Activated T-cell treated with anti-CD3 and anti-CD28 coated beads, Interleukin-2, amount 50 U/mL, for 24 hours (primary cell): Measurements from ENCODE around the gene TRIM65.

Source experiments
- DNase-seq: peaks from one replicate; pipeline ENCODE4 v3.0.0-alpha.2; 2020
- H3K27ac Mint-ChIP-seq: 2 replicates; pipeline ENCODE4 v1.8.0; 2020; ENCODE audit warnings: mild to moderate bottlenecking, mixed read lengths
- H3K27me3 Mint-ChIP-seq: 2 replicates; pipeline ENCODE4 v1.8.0; 2020; ENCODE audit warnings: mixed read lengths
- H3K36me3 Mint-ChIP-seq: 2 replicates; pipeline ENCODE4 v1.8.0; 2020; ENCODE audit warnings: low read depth, mixed read lengths
- H3K4me1 Mint-ChIP-seq: 2 replicates; pipeline ENCODE4 v1.8.0; 2020; ENCODE audit warnings: low read depth, mixed read lengths
- H3K4me3 Mint-ChIP-seq: 2 replicates; pipeline ENCODE4 v1.8.0; 2020; ENCODE audit warnings: mild to moderate bottlenecking, moderate library complexity, mixed read lengths
- H3K9me3 Mint-ChIP-seq: 2 replicates; pipeline ENCODE4 v1.8.0; 2020; ENCODE audit warnings: mixed read lengths

The TRIM65 gene

GRCh38 chr17:75908201-75908600 lies 11.4 kb upstream of the TRIM65 start:
- H3K4me1 Mint-ChIP-seq, result peaks cover 17% of the 10 kb centered on the region
- no peaks in the 10 kb centered on the region for H3K27me3 Mint-ChIP-seq
- H3K27ac Mint-ChIP-seq, result no peak overlapping the region
- DNase-seq, result no peak
- H3K4me3 Mint-ChIP-seq, result no peak overlapping the region
- H3K9me3 Mint-ChIP-seq, result no peaks in the 10 kb centered on the region
- H3K36me3 Mint-ChIP-seq, result peaks cover 29% of the 10 kb centered on the region

GRCh38 chr17:75906143-75906884 lies 9.6 kb upstream of the TRIM65 start:
- H3K36me3 Mint-ChIP-seq, result peaks cover 29% of the 10 kb centered on the region
- no peaks in the 10 kb centered on the region for H3K9me3 Mint-ChIP-seq
- no peaks in the 10 kb centered on the region for H3K27me3 Mint-ChIP-seq
- H3K4me3 Mint-ChIP-seq, result peak overlapping the region; percentile 15
- no peak for DNase-seq
- peaks cover 20% of the 10 kb centered on the region for H3K4me1 Mint-ChIP-seq
- peak overlapping the region; percentile 47 for H3K27ac Mint-ChIP-seq

- H3K27ac Mint-ChIP-seq, result peak within 1 kb of the TSS; percentile 93
- DNase-seq, result peak; percentile 99
- H3K4me3 Mint-ChIP-seq, result peak within 1 kb of the TSS; percentile 86
- H3K4me1 Mint-ChIP-seq, result peaks cover 17% of the 10 kb centered on the region
- H3K36me3 Mint-ChIP-seq, result peaks cover 40% of the 10 kb centered on the region
- H3K27me3 Mint-ChIP-seq, result no peaks in the 10 kb centered on the region
- H3K9me3 Mint-ChIP-seq, result no peaks in the 10 kb centered on the region
These were observed 8.2 kb upstream of the TRIM65 start, which contains the start of gene MRPL38 for GRCh38 chr17:75904749-75905521. Gene MRPL38 (minus strand): TSS chr17:75904884. CDS start chr17:75904875, 9 bp downstream.

- Mint-ChIP-seq H3K27me3 (no peaks in the 10 kb centered on the region), H3K4me3 (no peak overlapping the region), H3K27ac (peak overlapping the region; percentile 55), H3K9me3 (no peaks in the 10 kb centered on the region), H3K36me3 (peaks cover 62% of the 10 kb centered on the region), H3K4me1 (peaks cover 21% of the 10 kb centered on the region)
- DNase-seq, result no peak
These were observed 5.7 kb upstream of the TRIM65 start for GRCh38 chr17:75902406-75902805.

- Mint-ChIP-seq H3K9me3 (no peaks in the 10 kb centered on the region), H3K27ac (peak overlapping the region; percentile 55), H3K27me3 (no peaks in the 10 kb centered on the region), H3K4me3 (no peak overlapping the region), H3K36me3 (peaks cover 65% of the 10 kb centered on the region), H3K4me1 (peaks cover 25% of the 10 kb centered on the region)
- DNase-seq, result no peak
These were observed 5.0 kb upstream of the TRIM65 start for GRCh38 chr17:75901727-75902126.

GRCh38 chr17:75900691-75901533 lies 4.2 kb upstream of the TRIM65 start:
- peak overlapping the region; percentile 55 for H3K27ac Mint-ChIP-seq
- DNase-seq, result no peak
- H3K27me3 Mint-ChIP-seq, result no peaks in the 10 kb centered on the region
- peaks cover 19% of the 10 kb centered on the region for H3K4me1 Mint-ChIP-seq
- H3K4me3 Mint-ChIP-seq, result no peak overlapping the region
- H3K36me3 Mint-ChIP-seq, result peaks cover 66% of the 10 kb centered on the region
- no peaks in the 10 kb centered on the region for H3K9me3 Mint-ChIP-seq

GRCh38 chr17:75899767-75900468 lies 3.2 kb upstream of the TRIM65 start:
- Mint-ChIP-seq H3K9me3 (no peaks in the 10 kb centered on the region), H3K27ac (peak overlapping the region; percentile 50), H3K27me3 (no peaks in the 10 kb centered on the region), H3K4me3 (no peak overlapping the region), H3K4me1 (peaks cover 22% of the 10 kb centered on the region), H3K36me3 (peaks cover 76% of the 10 kb centered on the region)
- DNase-seq, result no peak

- no peak overlapping the region for H3K27ac Mint-ChIP-seq
- no peaks in the 10 kb centered on the region for H3K9me3 Mint-ChIP-seq
- no peak for DNase-seq
- H3K36me3 Mint-ChIP-seq, result peaks cover 75% of the 10 kb centered on the region
- no peaks in the 10 kb centered on the region for H3K27me3 Mint-ChIP-seq
- H3K4me1 Mint-ChIP-seq, result peaks cover 24% of the 10 kb centered on the region
- no peak overlapping the region for H3K4me3 Mint-ChIP-seq
These were observed 2.6 kb upstream of the TRIM65 start for GRCh38 chr17:75899353-75899752.

GRCh38 chr17:75898791-75899190 lies 2.0 kb upstream of the TRIM65 start:
- Mint-ChIP-seq H3K9me3 (no peaks in the 10 kb centered on the region), H3K4me3 (no peak overlapping the region)

GRCh38 chr17:75898065-75898464 lies 1.3 kb upstream of the TRIM65 start:
- H3K27me3 Mint-ChIP-seq, result no peaks in the 10 kb centered on the region
- peaks cover 28% of the 10 kb centered on the region for H3K4me1 Mint-ChIP-seq
- H3K36me3 Mint-ChIP-seq, result peaks cover 74% of the 10 kb centered on the region
- H3K9me3 Mint-ChIP-seq, result no peaks in the 10 kb centered on the region
- no peak for DNase-seq
- no peak overlapping the region for H3K4me3 Mint-ChIP-seq
- H3K27ac Mint-ChIP-seq, result no peak overlapping the region

More at GRCh38 chr17:75898791-75899190, 2.0 kb upstream of the TRIM65 start:
- Mint-ChIP-seq H3K4me1 (peaks cover 30% of the 10 kb centered on the region), H3K27me3 (no peaks in the 10 kb centered on the region), H3K36me3 (peaks cover 76% of the 10 kb centered on the region), H3K27ac (peak overlapping the region; percentile 22)
- no peak for DNase-seq

GRCh38 chr17:75897160-75898019 lies 639 bp upstream of the TRIM65 start:
- peaks cover 77% of the 10 kb centered on the region for H3K36me3 Mint-ChIP-seq
- peak overlapping the region; percentile 83 for H3K27ac Mint-ChIP-seq
- no peaks in the 10 kb centered on the region for H3K9me3 Mint-ChIP-seq
- no peak for DNase-seq
- no peaks in the 10 kb centered on the region for H3K27me3 Mint-ChIP-seq
- peak overlapping the region; percentile 64 for H3K4me3 Mint-ChIP-seq
- peaks cover 28% of the 10 kb centered on the region for H3K4me1 Mint-ChIP-seq

GRCh38 chr17:75895370-75896155 lies 1.2 kb downstream of the TRIM65 start:
- DNase-seq, result peak; percentile 62
- Mint-ChIP-seq H3K27me3 (no peaks in the 10 kb centered on the region), H3K9me3 (no peaks in the 10 kb centered on the region), H3K36me3 (peaks cover 74% of the 10 kb centered on the region), H3K4me3 (peak overlapping the region; percentile 84), H3K4me1 (peaks cover 26% of the 10 kb centered on the region), H3K27ac (peak overlapping the region; percentile 92)
